GM12878 (cell line): ENCODE data around the gene SRP14. TPM values are rescaled to one million over a fixed set of nuclear protein-coding genes. Genes with fewer than 3 reads are reported as not detected.

Experiments used
- CREB1 ChIP-seq: IDR thresholded peaks from 2 replicates; pipeline ENCODE4 v1.6.1; 2012; ENCODE audit warnings: low read depth, mild to moderate bottlenecking, inconsistent platforms
- EP300 ChIP-seq, 2 experiments: fragments of 150-350 bp in 1 of 2; IDR thresholded peaks; 2 replicates each; pipeline ENCODE4 v1.6.1; 2011 to 2012; ENCODE audit warnings: low read depth in 2 of 2, low read length in 2 of 2, borderline replicate concordance in 1 of 2, improper control_type of control experiment in 1 of 2, inconsistent platforms in 1 of 2; ENCODE audit not compliant: control insufficient read depth in 1 of 2
- FOXM1 ChIP-seq: IDR thresholded peaks from 2 replicates; pipeline ENCODE4 v1.6.1; 2012; ENCODE audit warnings: low read depth, mild to moderate bottlenecking, inconsistent platforms, low read length, moderate library complexity
- GABPA ChIP-seq: IDR thresholded peaks from 2 replicates; pipeline ENCODE4 v1.6.1; 2014; ENCODE audit warnings: antibody characterized with exemption, low read depth, mild to moderate bottlenecking, inconsistent platforms
- PAX8 ChIP-seq: fragments of 450-650 bp; IDR thresholded peaks from 2 replicates; pipeline ENCODE4 v1.6.1; 2017; ENCODE audit warnings: mild to moderate bottlenecking, moderate library complexity
- POU2F2 ChIP-seq: IDR thresholded peaks from 3 replicates; pipeline ENCODE4 v1.6.1; 2011; ENCODE audit warnings: low read depth, mild to moderate bottlenecking, low read length, borderline replicate concordance
- ZNF592 ChIP-seq: fragments of 450-650 bp; IDR thresholded peaks from 2 replicates; pipeline ENCODE4 v1.6.1; 2017; ENCODE audit warnings: mild to moderate bottlenecking, moderate library complexity
- polyA plus RNA-seq, 11 experiments: library from polyadenylated mRNA; depleted of rRNA in 4 of 11; unstranded in 6 of 11; stranded (reverse) in 5 of 11; fragments of >200 nt; fragmentation: Nextera tagmentation in 4 of 11; fragmentation: Illumina TruSeq in 1 of 11; extraction: Ambion mirVana in 4 of 11; extraction: Trizol in 1 of 11; gene quantifications; 1 replicate in 1 of 11; 2 replicates in 10 of 11; pipeline versions ENCODE4 v1.2.1 to v1.2.3, GENCODE V29; 2011 to 2016; ENCODE audit warnings: inconsistent platforms in 2 of 11, missing spikeins in 2 of 11, low read depth in 1 of 11
- total RNA-seq, 4 experiments: library from RNA; depleted of rRNA in 3 of 4; stranded (reverse); fragments of >200 nt in 3 of 4; fragmentation: Illumina TruSeq in 1 of 4; extraction: Trizol in 1 of 4; gene quantifications; 2 replicates each; pipeline versions ENCODE4 v1.2.1 to v1.2.3, GENCODE V29; 2013 to 2021

The SRP14 gene
- total and polyA plus RNA-seq, 10 of the 15 experiments (the other 5 are each of a cell fraction or from before 2014, with no cell fraction given), result 141 to 1,182 (median 493) TPM

DNA sequence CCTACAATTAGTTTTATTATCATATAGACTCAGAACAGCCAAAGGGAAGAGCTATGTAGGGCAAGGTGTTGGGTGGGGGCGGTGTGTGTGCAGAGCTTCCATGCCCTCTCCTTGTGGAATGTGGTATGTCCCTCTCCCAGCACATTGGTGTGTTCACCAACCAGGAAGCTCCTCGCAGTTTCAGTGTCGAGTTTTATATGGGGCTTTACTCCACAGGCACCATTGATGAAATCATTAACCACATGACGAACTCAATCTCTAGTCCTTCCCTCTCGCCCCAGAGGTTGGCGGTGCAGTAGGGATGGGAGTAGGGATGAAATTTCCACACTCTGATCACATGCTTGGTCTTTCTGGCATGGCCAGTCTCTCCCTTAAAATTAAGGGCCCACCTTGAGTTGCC is 13.6 kb upstream of the SRP14 start (continued):
- TF ChIP-seq EP300 (IDR thresholded peaks at IDR 0.05; ENCODE audit: borderline replicate concordance in 1 of 2, control insufficient read depth in 1 of 2, low read depth in 2 of 2, low read length in 2 of 2), result no peak
- no peak for TF ChIP-seq FOXM1
- no peak for TF ChIP-seq PAX8
- no peak for TF ChIP-seq ZNF592
- TF ChIP-seq GABPA, result no peak
- TF ChIP-seq POU2F2, result no peak
- no peak for TF ChIP-seq CREB1
